HG03095 (cell line): ENCODE data around the gene TSPAN14.
"Not testable (repeated sequence)": the region's sequence is repeated elsewhere in the genome, so short reads cannot be mapped to it uniquely, and the experiment has no call there.

Experiments
- ATAC-seq: cut with Tn5 transposase; IDR thresholded peaks from one replicate; pipeline ENCODE4 v1.9.1; 2021; ENCODE audit warnings: moderate library complexity; ENCODE audit not compliant: unreplicated experiment

TSPAN14 gene

GRCh38 chr10:80468002-80468401 is 13.9 kb downstream of the TSPAN14 start:
- ATAC-seq: no peak

- no peak for ATAC-seq
Measured at GRCh38 chr10:80468806-80469421, 14.8 kb downstream of the TSPAN14 start.

DNA sequence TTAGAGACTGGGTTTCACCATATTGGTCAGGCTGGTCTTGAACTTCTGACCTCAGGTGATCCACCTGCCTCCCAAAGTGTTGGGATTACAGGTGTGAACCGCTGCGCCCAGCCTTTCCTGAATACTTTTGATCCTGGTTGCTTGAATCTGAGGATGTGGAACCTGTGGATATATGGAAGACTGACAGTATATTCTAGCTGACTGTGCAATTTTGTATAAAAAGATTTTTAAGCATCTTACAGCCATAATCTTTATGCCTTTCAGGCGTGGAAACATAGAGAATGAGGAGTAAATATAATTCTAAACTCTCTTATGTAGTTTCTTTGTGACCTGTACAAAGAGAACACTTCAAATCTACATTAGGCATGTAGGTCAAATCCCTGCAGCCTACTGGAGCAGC is 16.2 kb downstream of the TSPAN14 start:
- ATAC-seq: no peak

- ATAC-seq: no peak
Measured at GRCh38 chr10:80471001-80471400, 16.9 kb downstream of the TSPAN14 start.

GRCh38 chr10:80471715-80472233 is 17.7 kb downstream of the TSPAN14 start:
- peak; percentile 56 for ATAC-seq

- ATAC-seq: peak; percentile 95
Measured at GRCh38 chr10:80472234-80473095, 18.4 kb downstream of the TSPAN14 start.

GRCh38 chr10:80473096-80473657 is 19.1 kb downstream of the TSPAN14 start:
- no peak for ATAC-seq

DNA sequence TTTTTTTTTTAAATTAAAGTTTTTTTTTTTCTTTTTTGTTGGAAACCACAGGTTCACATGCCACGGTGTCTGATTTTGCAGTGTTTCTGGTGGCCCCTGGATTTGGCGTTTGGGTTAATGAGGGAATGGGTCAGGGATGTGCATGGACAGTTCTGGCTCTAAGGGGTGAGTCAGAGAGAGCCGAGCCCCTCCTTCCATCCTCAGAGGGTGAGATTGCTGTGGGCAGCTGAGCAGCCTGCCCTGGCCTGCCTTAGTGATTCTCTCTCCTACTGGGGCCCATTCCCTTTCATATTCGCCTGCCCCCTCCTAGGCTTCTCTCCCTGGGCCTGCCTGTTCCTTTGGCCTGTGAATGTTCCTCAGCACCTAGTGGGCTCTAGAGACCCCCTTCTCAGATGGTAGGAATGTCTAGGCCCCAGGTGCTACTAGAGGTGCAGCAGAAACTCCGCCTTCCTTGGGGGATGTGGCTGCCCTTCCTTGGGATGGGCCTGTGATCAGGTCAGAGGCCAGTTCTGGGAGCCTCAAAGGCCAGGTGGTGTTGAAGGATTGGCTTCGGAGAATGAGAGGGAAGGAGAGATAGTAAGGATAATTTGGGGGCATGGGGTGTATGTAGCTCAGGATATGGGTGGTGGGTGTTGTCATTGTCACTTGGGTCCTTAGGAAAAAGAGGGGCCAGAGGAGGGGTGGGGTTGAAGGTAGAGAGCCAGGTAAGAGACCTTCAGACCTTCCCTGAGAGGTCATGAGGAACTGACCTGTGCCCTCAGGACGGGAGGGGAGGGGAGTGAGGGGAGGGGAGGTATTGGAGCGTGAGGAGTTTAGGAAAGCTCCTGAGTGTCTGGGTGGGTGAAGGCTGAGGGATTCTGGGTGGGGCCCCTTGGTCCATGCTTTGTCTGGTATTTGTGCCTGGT is 19.8 kb downstream of the TSPAN14 start:
- no peak for ATAC-seq

DNA sequence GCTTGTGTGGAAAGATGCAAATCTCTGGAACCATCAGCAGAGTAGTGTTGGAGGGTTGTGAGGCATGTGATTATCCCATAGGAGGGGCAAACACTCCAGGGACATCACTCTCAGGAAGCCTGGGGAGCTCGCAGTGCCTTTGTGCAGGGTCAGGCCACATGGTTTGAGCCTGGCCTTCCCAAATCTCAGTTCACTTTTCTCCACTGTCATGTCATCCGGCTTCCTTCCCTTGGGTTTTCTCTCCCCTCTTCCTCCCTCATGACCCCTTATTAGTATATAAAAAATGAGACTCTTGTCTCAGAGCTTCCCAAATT is 20.4 kb downstream of the TSPAN14 start:
- ATAC-seq: no peak

DNA sequence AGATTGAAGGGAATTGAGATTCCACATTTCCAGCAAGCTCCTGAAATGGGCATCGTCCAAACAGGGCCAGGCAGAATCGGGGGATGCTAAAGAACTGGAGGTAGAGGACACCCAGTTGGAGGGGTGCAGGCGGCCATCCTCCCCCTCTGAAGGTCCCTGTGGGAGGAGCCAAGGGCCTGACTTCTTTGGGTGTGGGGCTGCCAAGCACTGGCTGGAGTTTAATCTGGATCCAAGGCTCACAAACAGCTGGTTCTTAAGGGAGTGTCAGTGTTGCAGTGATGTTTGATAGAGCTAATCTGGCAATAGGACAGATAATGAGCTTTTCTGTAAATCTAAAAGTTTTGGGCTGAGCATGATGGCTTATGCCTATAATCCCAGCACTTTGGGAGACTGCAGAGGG is 20.8 kb downstream of the TSPAN14 start:
- no peak for ATAC-seq

GRCh38 chr10:80475641-80476040 is 21.5 kb downstream of the TSPAN14 start:
- not testable (repeated sequence) for ATAC-seq

DNA sequence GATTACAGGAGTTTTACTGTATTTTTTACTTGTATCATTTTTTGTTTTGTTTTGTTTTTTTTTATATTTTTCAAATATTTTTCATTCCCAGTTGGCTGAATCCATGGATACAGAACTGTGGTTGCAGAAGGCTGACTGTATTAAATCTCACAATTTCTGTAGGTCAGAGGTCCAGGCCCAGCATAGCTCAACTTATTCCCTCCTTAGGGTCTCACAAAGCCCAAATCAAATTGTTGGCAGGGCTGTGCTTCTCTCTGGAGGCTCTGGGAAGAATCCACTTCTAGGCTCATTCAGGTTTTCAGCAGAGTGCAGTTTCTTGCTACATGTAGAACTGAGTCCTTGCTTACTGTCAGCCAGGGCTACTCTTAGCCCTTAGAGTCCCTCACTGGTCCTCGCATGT is 22.6 kb downstream of the TSPAN14 start:
- no peak for ATAC-seq

GRCh38 chr10:80477813-80478212 is 23.7 kb downstream of the TSPAN14 start:
- ATAC-seq: no peak

DNA sequence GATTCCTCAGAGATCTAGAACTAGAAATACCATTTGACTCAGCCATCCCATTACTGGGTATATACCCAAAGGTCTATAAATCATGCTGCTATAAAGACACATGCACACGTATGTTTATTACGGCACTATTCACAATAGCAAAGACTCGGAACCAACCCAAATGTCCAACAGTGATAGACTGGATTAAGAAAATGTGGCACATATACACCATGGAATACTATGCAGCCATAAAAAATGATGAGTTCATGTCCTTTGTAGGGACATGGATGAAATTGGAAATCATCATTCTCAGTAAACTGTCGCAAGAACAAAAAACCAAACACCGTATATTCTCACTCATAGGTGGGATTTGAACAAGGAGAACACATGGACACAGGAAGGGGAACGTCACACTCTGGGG is 26.3 kb downstream of the TSPAN14 start:
- ATAC-seq: not testable (repeated sequence)

- no peak for ATAC-seq
Measured at GRCh38 chr10:80480852-80481251, 26.7 kb downstream of the TSPAN14 start.

- no peak for ATAC-seq
Measured at GRCh38 chr10:80484243-80484642, 30.1 kb downstream of the TSPAN14 start.

GRCh38 chr10:80484676-80485075 is 30.6 kb downstream of the TSPAN14 start:
- no peak for ATAC-seq

DNA sequence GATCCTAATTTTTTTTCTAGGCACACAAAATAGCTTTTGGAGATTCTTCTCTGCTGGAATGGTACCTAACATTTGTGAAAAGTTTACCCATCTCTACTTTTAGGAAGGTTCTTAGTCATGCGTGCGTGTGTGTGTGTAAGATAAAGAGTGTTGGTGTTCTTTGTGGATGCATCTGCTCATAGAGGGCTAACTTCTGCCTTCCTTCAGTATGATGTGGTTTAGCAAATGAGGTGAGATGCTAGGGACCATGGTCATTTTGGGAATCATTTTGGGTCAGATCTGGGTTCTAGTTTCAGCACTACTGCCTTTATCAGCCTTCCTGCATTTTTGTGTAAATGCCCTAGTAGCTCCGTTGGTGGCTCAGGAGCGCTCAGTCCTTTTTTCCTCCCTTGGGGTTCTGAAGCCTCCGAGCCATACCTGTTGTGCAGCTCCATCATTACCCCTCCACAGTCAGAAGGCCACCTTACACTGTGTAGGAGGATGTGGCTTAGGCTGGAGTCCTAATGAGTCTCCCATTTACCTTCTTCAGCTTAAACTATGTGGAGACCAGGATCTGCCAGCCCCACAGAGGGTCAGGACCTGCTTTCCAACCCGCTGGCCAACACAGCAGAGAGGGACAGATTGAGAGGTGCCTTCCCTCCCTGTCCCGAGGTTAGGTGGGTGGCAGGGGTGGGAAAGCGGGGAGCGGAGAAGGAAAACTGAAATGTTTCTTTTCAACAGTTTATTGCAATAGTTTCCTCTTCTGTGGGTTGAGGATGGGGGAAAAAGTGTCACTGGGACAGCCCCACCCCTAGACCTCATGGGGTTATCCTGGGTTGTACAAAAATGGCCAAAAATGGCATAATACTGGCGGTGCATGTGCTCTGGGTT is 31.2 kb downstream of the TSPAN14 start:
- no peak for ATAC-seq

DNA sequence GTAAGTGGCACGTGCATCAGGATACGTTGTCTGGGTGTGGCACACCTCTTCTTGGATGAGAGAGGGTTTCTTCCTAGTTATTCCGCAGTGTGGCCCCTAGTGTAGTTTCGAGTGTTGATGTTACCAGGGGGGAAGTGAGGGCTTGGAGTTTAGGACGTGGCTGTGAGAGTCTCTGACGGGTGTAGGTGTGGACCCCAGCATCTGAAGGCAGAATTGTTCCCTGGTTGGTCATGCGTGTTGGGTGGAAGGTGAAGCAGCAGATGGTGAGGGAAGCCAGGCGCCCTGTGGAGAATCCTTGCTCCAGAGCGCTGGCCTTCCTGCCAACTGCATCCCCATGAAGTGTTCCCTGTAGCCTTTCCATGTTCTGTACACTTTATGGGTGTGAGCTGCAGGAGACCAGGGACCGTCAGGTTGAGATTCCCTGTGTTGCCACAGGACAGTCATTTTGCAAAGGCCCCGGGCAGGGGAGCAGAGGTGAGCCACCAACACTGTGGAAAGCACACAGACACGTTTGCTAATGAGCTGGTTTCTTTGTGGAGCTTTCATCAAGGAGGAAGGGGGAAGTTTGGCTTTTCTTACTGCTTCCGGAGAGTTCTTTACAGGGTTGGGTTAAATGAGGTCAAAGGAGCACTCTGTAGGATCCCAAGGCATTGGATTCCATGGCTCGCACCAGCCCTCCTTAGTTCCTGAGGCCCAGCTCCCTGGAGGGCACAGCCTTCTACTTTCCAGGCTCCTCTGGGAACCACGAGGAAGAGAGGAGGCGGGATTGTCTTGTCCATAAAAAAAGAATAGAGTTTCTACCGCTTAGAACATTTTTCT is 32.0 kb downstream of the TSPAN14 start:
- no peak for ATAC-seq
